ENCODE data around the gene ADARB2.

ADARB2 gene

GRCh38 chr10:1613511-1613910 is 123.8 kb downstream of the ADARB2 start:
- DNase-seq (ENCODE audit: low read depth): no peak
- TF ChIP-seq CTCF (IDR thresholded peaks at IDR 0.05; ENCODE audit: low read depth, low read length, missing control alignments): no peak
- no peak overlapping the region for H3K4me3 ChIP-seq (ENCODE audit: low read depth, low read length)

GRCh38 chr10:1612908-1613307 is 124.4 kb downstream of the ADARB2 start:
- H3K4me3 ChIP-seq (ENCODE audit: low read depth, low read length): no peak overlapping the region
- TF ChIP-seq CTCF (IDR thresholded peaks at IDR 0.05; ENCODE audit: low read depth, low read length, missing control alignments): no peak
- no peak for DNase-seq (ENCODE audit: low read depth)

- DNase-seq (ENCODE audit: low read depth): no peak
- TF ChIP-seq CTCF (IDR thresholded peaks at IDR 0.05; ENCODE audit: low read depth, low read length, missing control alignments): no peak
- H3K4me3 ChIP-seq (ENCODE audit: low read depth, low read length): no peak overlapping the region
These were observed 125.3 kb downstream of the ADARB2 start for GRCh38 chr10:1611936-1612550.

- no peak for DNase-seq (ENCODE audit: low read depth)
- TF ChIP-seq CTCF (IDR thresholded peaks at IDR 0.05; ENCODE audit: low read depth, low read length, missing control alignments): no peak
- no peak overlapping the region for H3K4me3 ChIP-seq (ENCODE audit: low read depth, low read length)
These were observed 126.1 kb downstream of the ADARB2 start for GRCh38 chr10:1610986-1611770.

- DNase-seq (ENCODE audit: low read depth): no peak
- no peak overlapping the region for H3K4me3 ChIP-seq (ENCODE audit: low read depth, low read length)
- TF ChIP-seq CTCF (IDR thresholded peaks at IDR 0.05; ENCODE audit: low read depth, low read length, missing control alignments): no peak
These were observed 127.7 kb downstream of the ADARB2 start for GRCh38 chr10:1609648-1609970.

GRCh38 chr10:1608851-1609647 is 128.3 kb downstream of the ADARB2 start:
- H3K4me3 ChIP-seq (ENCODE audit: low read depth, low read length): no peak overlapping the region
- no peak for DNase-seq (ENCODE audit: low read depth)
- TF ChIP-seq CTCF (IDR thresholded peaks at IDR 0.05; ENCODE audit: low read depth, low read length, missing control alignments): no peak

Data from GM12864 (cell line).